Effector CD4-positive, alpha-beta T cell (primary cell): ENCODE data around the gene LGR4.

Experiments used
- DNase-seq: peaks from one replicate; pipeline ENCODE4 v3.0.0-alpha.2; 2020

Gene LGR4

DNA sequence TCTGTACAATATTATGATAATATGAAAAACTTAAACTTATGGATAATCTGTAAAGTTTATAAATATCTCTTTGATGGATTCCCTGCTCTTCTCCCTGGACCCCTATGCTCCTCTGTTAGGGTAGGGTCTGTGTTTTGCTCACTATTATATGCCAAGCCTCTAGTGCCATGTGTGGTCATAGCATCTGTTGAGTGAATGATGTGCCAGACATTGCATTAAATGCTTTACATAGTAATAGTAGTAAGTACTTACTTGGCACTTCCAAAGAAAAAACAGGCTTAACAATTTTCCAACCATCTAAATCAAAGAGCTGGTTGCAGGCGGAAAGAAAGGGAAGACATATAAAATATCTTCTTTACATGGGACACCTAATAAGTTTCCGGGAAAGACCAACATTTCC lies 46.8 kb downstream of the LGR4 start:
- no peak for DNase-seq

DNA sequence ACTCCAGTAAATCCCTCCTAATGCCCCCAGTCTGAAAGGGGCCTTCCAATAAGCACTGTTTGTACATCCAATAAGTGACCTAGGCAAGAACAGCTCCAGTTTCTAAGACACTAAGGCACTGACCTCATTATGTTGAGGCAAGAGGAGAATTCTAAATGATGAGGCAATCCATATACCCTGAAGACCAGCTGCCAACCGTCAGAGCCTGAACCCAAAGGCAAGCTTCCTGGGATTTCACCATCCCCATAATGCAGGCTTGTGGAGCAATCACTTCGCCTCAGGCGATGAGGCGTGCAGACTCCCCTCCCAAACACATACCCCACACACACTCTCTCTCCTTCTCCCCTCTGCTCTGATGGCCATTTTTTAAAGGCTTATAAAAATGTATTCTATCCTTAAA lies 49.5 kb downstream of the LGR4 start:
- DNase-seq = no peak

- no peak for DNase-seq
Measured at GRCh38 chr11:27421819-27422494, 50.6 kb downstream of the LGR4 start.

DNA sequence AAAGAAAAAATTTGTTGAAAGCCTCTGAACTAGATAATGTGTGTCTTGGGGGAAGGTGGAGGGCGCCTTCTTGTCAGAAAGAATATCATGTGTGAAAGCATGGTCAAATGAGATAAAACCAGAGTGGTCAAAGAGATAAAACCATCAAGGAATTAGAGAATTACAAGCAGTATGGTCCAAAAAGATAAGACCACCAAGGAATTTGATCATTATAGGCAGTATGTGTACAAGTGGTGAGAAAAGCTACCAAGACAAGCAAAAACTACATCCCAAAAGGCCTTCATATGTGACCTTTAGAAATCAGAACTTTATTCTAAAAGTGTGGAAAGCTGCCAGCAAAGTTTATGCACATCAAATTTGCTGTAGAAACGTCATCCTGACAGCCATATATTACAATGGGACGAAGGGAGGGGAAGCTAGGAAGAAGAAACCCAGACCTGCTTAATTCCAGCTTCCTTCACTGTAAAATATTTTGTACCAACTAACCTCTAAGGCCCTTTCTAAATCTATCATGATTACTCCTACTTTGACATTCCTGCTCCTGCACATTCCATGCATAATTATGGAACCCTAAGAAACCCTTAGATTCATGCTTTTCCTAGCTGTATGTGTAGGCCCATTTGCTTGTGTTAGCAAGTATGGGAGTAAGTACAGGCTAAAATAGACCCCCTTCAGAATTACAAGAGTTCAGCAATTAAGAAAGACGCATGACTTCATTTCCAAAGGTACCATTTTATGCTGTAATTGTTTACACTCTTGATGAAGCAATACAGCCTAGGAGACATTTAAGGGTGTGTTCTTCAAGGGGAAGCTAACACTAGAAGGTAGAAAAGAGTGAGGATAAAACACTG lies 51.6 kb downstream of the LGR4 start:
- DNase-seq = no peak

DNA sequence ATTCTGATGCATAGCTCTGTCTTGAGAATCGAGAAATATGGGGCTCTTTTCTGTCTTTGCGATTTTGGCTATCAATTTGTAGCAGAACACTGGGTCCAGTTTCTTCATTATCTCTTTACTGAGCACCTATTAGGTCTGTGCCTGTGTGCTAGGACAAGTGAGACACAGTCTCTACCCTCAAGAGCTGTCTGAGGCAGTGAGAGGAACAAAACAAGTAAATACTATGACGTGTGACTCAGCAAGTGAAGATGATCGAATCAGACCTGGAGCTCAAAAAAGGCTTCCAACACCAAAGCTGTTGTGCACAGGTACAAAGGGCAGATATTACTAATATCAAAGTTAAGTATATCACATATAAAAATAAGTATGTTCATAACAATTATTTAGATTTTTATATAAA lies 52.4 kb downstream of the LGR4 start:
- DNase-seq = no peak

- DNase-seq = no peak
Measured at GRCh38 chr11:27418356-27418755, 54.2 kb downstream of the LGR4 start.

GRCh38 chr11:27416568-27417176 lies 55.9 kb downstream of the LGR4 start:
- no peak for DNase-seq

GRCh38 chr11:27414644-27415043 lies 57.9 kb downstream of the LGR4 start:
- DNase-seq = no peak

DNA sequence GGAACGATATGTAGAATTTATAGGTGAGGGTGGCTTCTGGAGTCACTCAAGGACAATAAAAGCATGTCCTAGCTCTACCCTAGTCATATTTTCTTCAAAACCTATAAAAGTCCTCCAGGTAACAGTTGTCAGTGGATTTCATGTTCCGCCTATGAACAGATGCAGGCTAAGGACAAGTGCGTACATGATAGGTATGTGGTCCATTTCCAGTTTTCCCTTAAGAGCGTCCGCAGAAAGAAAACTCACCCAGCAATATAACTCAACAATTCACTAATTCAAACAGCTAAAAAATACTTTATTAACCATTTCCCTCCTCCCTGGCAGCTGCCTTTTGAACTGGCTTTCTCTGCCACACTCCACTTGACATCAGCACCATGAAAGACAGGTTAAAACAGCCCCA lies 59.4 kb downstream of the LGR4 start:
- DNase-seq = no peak

DNA sequence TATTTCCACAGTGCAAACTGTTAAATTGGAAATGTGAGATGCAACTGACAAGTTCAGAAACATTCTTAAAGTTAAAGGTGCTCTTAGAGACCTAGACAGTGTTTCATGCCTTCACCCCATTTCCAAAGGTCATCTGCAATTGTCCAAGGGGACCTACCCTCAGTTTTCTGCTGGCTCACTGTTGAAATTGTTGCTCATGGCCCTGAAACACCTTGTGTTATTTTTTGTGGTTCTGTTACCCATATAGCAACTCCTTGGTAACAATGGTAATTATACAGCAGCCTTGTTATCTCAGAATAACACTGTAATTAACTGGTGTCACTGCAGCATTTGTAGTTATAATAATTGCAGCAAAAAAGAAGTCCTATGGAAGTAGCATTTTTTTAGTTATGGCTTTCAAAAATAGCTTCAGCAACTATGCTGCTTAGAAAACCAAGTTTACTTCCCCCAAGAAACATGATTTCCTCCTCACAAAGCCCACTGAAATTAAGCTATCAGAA lies 60.3 kb downstream of the LGR4 start:
- DNase-seq = no peak

GRCh38 chr11:27411328-27411727 lies 61.3 kb downstream of the LGR4 start:
- no peak for DNase-seq

- no peak for DNase-seq
Measured at GRCh38 chr11:27410272-27410671, 62.3 kb downstream of the LGR4 start.

GRCh38 chr11:27409742-27410141 lies 62.8 kb downstream of the LGR4 start:
- DNase-seq = no peak

DNA sequence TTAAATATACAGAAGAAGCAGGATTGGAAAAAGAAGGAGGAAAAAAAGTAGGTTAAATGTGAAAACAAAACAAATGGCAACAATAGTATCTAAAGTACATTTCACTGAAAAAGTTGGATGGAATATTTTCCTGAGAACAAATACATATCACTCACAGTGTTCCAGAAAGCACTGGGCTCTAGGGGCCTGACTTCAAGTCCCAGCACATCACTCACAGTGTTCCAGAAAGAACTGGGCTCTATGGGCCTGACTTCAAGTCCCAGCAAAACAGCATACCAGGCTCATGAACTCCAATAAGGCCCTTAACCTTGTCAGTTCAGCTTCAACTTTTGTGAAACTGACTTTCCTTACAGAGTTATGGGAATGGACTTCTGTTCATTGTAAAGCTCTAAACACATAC lies 63.5 kb downstream of the LGR4 start:
- no peak for DNase-seq

DNA sequence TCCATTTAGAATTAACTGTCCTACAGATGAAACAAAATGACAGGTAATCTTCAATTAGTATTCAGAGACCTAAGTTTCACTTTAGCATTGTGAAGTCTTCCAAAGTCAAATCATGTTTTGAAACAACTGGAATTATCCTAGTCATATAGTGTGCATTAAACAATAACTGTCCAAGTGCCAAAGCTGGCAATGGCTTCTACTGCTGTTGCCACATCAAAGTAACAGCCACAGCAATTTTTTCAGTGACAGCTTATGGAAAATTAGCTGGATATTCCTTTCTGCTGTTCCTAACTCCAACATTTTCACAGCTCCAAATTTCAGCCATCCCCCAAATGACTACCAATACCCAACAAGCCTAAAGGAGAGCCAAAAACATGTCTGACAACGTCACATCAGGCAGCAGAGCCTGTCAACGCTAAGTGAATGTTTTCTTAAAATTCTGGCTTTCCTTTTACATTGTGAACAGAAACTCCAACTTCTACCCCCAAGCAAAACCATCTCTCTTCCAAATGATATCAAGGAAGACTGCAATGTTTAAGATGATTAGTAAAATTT lies 64.3 kb downstream of the LGR4 start:
- no peak for DNase-seq

DNA sequence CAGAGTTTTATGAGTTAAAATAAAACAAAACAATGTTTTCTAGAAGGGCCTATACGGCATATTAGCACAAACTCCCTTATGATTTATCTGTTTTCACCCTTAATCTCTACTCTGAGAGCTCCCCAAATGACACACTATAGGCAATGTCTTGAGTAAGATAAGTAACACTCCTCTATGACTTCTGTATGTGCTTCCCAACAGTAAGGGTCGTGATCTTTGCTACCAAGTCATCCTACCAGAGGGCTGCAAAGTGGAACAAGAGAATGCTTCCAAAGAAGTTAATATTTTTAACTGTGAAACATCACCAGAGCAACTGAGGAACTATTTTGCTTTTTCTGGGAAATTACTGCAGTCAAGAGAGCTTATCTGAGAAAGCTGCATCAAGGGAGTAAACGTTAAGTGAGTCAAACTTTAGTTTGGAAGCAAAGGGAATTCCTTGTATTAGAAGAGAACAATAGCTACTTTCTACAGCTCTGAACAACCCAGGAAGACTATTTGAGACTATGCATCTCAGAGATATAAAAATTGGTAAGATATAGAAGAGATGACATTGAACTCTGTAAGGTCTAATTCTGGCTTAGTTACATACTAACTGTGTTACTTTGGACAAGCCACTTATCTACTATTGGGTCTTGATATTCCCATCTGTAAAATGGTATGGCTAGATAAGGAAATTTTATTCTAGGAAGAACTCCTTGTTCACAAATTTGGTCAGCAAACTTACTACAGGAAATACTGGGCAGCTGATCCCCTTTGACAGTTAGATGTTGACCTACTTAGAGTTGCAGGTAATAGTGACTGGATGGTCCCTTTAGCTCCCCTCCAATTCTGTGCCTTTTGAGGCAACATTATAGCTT lies 65.9 kb downstream of the LGR4 start:
- no peak for DNase-seq

GRCh38 chr11:27405134-27405533 lies 67.5 kb downstream of the LGR4 start:
- no peak for DNase-seq

DNA sequence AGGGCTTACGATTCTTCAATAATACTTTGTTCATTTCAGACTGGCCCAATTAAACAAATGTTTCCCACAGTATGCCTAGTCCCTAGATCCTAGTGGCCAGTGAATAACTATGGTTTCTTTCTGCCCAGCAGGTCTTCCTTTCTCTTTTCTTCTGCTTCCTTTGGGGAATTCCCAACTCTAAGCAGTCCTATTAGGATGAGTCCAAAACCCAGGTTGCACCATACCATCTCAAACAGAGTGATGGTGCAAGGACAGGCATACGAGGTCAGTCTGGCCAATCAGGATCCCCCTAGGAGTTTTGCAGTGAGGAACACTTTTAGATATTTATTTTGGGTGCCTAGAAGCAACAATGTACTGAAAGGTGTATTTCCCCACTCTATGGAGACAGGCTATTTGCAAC lies 68.2 kb downstream of the LGR4 start:
- DNase-seq = no peak

DNA sequence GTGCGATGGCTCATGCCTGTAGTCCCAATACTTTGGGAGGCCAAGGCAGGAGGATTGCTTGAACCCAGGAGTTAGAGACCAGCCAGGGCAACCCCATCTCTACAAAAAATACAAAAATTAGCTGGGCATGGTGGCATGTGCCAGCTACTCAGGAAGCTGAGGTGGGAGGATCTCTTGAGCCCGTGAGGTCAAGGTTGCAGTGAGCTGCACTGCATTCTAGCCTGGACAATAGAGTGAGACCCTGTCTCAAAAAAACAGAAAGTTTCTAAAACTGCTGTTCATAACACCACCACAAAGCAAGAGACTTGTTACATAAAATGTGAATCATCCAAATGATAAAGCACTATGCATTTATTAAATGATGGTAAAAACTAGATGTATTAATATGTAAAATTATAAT lies 69.4 kb downstream of the LGR4 start:
- DNase-seq = no peak

GRCh38 chr11:27402450-27402849 lies 70.1 kb downstream of the LGR4 start:
- DNase-seq = no peak

- no peak for DNase-seq
Measured at GRCh38 chr11:27401833-27402316, 70.7 kb downstream of the LGR4 start.

DNA sequence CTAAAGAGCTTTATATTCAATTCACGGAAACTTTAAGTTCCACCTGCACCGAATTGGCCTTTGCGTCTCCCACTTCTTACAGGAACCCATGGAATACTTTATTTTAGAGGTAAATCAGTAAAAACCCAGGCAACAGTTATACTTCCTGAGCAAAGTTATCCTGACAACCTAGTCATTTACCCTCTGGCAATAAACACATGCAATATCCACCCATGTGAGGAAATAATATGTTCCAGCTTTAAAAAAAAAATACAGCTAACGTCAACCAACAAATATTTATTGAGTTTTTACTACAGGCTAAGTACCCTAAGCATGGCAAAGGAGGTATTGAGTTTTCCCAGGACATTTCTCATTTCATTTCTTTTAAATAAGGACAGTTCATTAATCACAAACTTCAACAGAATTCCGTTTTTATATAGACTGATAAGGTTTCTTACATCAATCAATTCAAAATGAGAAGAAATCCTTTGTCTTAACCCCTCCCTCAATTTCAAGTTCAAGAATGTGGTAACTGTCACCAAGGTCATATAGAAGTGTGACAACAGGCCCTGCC lies 71.2 kb downstream of the LGR4 start:
- DNase-seq = no peak
